ENCODE measurements around the gene PLP1.

Gene PLP1

DNA sequence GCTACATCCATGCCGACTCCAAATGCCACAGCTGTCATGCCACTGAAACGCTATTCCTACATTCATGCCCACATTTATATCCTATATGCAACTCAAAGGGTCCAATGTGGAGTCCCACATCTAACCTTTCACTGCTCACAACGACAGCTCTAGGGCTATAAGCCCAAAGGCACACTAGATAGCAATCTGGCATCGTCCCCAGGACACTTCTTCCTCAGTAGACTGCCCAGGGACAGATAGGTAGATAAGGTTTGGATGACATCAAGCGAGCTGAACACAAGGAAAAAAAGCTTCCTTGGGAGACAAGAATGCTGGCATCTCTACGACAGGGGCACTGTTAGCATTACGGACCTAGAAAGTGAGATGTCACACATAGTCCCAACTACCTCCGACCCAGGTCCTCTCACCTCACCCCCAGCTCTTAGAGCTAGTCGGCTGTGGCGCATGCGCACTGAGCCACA is 54.7 kb downstream of the PLP1 start:
- peak in 1 of 2 donors; percentile 55 for DNase-seq

DNA sequence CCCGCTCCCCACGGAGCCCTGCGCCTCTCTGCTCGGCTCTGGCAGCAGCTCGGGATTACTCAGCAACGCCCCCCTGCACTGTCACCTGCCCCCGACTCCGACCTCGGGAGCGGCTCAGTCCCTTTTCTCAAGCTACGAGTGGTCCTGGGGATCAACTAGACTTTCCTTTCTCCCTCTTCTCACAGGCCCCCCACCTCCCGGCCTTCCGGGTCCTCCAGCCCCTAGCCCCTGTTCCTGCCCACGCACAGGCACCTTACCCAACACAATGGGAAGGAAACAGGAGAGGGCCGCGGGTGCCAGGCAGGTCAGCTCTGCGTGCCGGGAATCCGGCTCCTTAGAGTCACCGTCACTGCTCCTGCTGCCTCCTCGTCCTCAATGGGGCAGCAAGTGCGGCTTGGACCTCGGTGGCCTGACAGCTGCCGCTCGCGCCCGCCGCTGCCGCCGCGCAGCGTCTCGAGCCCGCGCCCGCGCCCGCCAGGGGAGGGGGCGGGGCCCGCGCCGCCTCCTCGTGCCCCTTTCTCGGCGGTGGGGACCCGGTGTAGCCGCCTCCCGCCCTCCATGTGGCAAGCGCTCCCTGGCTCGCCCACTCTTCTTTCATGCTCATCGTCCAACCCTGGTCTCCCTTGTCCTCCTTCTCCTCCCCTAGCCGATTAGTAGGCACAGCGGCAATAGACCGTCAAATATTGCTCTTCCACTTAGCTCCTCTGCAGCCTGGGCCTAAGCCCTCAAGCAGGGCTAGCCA is 55.3 kb downstream of the PLP1 start, which contains the start of gene RAB9B:
RAB9B (minus strand) TSS at position 455 of the 742 bp plus-strand sequence. CDS start 6,473 bp downstream, outside the sequence.
- peak; percentile 0 to 73 for DNase-seq

DNA sequence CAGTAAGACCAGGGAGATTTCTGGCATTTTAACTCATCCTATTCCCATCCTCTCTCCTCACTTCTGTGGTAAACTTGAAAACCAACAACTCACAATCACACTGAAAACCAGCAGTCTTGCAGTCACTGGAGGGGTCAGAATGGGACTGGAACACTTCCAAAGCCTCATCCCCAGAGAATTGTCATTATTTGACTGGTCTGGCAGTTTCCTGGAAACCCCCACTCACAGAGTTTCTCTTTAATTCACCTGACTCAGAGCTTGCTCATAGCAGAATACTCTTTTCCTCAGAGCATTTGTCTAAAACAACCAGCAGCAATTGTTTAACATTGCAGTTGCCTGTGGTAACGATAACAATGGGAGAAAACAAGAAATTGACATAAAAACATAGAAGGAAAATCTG is 62.8 kb downstream of the PLP1 start:
- no peak for DNase-seq

Measured in CD4-positive, alpha-beta T cell treated with Interleukin-1 beta for 1 hour (primary cell).